ENCODE data around the gene KCNG2. TPM values are rescaled to one million over a fixed set of nuclear protein-coding genes. Genes with fewer than 3 reads are reported as not detected.

Gene KCNG2
- polyA plus RNA-seq, 1 donor from 2014 or later, result not detected

DNA sequence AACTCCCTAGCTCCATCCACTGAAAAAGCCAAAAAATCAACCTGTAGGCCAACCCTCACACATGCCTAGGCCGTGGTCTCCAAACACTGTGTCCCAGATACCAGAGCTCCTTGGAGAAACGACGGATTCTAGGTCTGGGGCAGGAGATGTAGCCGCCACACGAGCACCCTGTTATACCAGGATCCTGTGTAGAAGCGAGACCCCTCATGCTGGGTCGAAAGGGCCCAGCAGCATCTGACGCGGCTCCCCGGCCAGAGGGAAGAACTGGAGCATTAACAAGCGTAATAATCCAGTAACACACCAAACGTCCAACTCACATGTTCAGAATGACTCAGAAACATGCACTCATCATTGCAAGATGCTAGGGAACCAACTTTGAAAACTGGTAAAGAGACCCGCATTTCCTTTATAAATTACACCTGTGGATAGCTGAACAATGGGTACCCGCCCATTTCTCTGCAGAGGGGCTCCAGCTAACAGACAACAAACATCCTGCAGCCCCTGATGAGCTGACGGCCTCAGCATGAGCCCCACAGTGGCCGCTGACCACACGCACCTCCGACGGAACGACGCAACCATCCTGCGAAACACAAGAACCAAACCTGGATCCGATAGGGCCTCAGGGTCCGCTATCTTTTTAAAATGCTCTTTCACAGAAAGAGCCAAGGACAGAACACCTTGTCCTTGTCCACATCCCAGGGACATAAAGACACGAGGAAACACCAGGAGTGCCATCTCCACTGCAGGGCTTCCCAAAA lies 139.5 kb downstream of the KCNG2 start:
- no peak overlapping the region for H2AFZ ChIP-seq (ENCODE audit: low read depth, low read length)
- H3K4me2 ChIP-seq (ENCODE audit: low read length), result no peak overlapping the region
- H4K20me1 ChIP-seq (ENCODE audit: insufficient read depth), result no peaks in the 10 kb centered on the region
- TF ChIP-seq, protein P1, sequence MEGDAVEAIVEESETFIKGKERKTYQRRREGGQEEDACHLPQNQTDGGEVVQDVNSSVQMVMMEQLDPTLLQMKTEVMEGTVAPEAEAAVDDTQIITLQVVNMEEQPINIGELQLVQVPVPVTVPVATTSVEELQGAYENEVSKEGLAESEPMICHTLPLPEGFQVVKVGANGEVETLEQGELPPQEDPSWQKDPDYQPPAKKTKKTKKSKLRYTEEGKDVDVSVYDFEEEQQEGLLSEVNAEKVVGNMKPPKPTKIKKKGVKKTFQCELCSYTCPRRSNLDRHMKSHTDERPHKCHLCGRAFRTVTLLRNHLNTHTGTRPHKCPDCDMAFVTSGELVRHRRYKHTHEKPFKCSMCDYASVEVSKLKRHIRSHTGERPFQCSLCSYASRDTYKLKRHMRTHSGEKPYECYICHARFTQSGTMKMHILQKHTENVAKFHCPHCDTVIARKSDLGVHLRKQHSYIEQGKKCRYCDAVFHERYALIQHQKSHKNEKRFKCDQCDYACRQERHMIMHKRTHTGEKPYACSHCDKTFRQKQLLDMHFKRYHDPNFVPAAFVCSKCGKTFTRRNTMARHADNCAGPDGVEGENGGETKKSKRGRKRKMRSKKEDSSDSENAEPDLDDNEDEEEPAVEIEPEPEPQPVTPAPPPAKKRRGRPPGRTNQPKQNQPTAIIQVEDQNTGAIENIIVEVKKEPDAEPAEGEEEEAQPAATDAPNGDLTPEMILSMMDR (IDR thresholded peaks at IDR 0.05; ENCODE audit: poor library complexity, severe bottlenecking), result no peak
- TF ChIP-seq, protein P2, sequence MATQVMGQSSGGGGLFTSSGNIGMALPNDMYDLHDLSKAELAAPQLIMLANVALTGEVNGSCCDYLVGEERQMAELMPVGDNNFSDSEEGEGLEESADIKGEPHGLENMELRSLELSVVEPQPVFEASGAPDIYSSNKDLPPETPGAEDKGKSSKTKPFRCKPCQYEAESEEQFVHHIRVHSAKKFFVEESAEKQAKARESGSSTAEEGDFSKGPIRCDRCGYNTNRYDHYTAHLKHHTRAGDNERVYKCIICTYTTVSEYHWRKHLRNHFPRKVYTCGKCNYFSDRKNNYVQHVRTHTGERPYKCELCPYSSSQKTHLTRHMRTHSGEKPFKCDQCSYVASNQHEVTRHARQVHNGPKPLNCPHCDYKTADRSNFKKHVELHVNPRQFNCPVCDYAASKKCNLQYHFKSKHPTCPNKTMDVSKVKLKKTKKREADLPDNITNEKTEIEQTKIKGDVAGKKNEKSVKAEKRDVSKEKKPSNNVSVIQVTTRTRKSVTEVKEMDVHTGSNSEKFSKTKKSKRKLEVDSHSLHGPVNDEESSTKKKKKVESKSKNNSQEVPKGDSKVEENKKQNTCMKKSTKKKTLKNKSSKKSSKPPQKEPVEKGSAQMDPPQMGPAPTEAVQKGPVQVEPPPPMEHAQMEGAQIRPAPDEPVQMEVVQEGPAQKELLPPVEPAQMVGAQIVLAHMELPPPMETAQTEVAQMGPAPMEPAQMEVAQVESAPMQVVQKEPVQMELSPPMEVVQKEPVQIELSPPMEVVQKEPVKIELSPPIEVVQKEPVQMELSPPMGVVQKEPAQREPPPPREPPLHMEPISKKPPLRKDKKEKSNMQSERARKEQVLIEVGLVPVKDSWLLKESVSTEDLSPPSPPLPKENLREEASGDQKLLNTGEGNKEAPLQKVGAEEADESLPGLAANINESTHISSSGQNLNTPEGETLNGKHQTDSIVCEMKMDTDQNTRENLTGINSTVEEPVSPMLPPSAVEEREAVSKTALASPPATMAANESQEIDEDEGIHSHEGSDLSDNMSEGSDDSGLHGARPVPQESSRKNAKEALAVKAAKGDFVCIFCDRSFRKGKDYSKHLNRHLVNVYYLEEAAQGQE (IDR thresholded peaks at IDR 0.05; ENCODE audit: borderline replicate concordance), result no peak
- no peak for TF ChIP-seq MXI1 (conservative IDR thresholded peaks at IDR 0.05; ENCODE audit: poor library complexity, severe bottlenecking)
- H3F3A ChIP-seq (ENCODE audit: insufficient read depth, low read length, poor library complexity, severe bottlenecking), result no peaks in the 10 kb centered on the region
- peaks cover 23% of the 10 kb centered on the region for H3K9me3 ChIP-seq (ENCODE audit: low read length)
- no peaks in the 10 kb centered on the region for H3K27me3 ChIP-seq (ENCODE audit: insufficient read depth, low read depth, low read length)
- no peaks in the 10 kb centered on the region for H3K9me2 ChIP-seq (ENCODE audit: insufficient read depth, low read length)
- H3K27ac ChIP-seq (ENCODE audit: low read length), result no peak overlapping the region
- peaks cover 28% of the 10 kb centered on the region for H3K36me3 ChIP-seq (ENCODE audit: insufficient read depth, low read length)
- H3K4me3 ChIP-seq (ENCODE audit: low read length), result no peak overlapping the region
- H3K9ac ChIP-seq (ENCODE audit: low read length), result no peak overlapping the region
- peaks cover 16% of the 10 kb centered on the region for H3K79me2 ChIP-seq (replicated peaks; ENCODE audit: insufficient read depth, low read length)

DNA sequence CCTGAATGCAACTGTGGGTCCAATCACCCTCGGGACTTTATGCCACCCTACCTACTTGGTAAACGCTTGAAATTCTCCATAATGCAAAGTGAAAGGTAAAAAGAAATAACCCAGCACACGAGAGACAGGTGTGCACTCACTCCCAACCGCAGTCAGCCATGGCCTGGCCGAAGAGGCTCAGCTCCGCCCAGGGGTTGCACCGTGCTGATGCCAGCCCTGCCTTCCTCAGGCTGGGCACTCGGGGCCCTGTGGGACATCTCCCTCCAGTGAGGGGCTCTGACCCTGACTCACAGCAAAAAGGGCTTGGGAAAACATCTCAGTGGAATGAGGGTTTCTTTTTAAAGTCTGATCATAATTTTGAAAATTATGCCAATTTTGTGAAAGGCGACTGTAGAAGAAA lies 140.5 kb downstream of the KCNG2 start:
- Histone ChIP-seq H3K4me2 (ENCODE audit: low read length) (no peak overlapping the region), H3K27me3 (ENCODE audit: insufficient read depth, low read depth, low read length) (no peaks in the 10 kb centered on the region), H3K36me3 (ENCODE audit: insufficient read depth, low read length) (peaks cover 28% of the 10 kb centered on the region), H4K20me1 (ENCODE audit: insufficient read depth) (no peaks in the 10 kb centered on the region), H3K9me2 (ENCODE audit: insufficient read depth, low read length) (no peaks in the 10 kb centered on the region), H3K9ac (ENCODE audit: low read length) (no peak overlapping the region), H2AFZ (ENCODE audit: low read depth, low read length) (no peak overlapping the region), H3K27ac (ENCODE audit: low read length) (no peak overlapping the region), H3K79me2 (replicated peaks; ENCODE audit: insufficient read depth, low read length) (peaks cover 12% of the 10 kb centered on the region), H3K4me3 (ENCODE audit: low read length) (no peak overlapping the region), H3K9me3 (ENCODE audit: low read length) (peaks cover 21% of the 10 kb centered on the region), H3F3A (ENCODE audit: insufficient read depth, low read length, poor library complexity, severe bottlenecking) (no peaks in the 10 kb centered on the region)
- TF ChIP-seq, protein P1 (IDR thresholded peaks at IDR 0.05; ENCODE audit: poor library complexity, severe bottlenecking), result no peak
- no peak for TF ChIP-seq POLR2AphosphoS5 (IDR thresholded peaks at IDR 0.05)
- no peak for TF ChIP-seq EZH2 (IDR thresholded peaks at IDR 0.05; ENCODE audit: borderline replicate concordance, insufficient read depth, low read length, poor library complexity, severe bottlenecking)
